Measurements from ENCODE around the gene EFNB2.
A peak's percentile ranks its signal among the peaks of the same experiment; 100 is the strongest.

The EFNB2 gene

DNA sequence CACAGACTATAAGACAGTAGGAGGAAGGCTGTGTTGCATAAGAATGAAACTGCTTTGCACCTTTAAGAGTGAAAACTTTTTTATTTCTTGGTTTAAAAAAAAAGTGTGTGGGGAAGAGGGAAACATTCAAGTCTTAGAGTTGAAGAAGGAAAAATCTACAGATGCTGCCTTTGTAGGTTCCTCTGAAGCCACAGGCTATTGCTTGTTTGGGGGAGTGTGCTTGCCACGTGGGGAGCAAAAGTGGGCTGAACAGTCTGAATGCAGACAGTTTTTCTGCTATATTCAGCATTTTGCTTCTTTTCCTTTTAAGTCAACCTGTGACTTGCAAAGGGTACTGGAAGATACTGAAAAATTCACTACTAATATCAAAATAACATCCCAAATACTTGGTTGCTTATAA is 36.9 kb downstream of the EFNB2 start:
- DNase-seq: no peak

DNA sequence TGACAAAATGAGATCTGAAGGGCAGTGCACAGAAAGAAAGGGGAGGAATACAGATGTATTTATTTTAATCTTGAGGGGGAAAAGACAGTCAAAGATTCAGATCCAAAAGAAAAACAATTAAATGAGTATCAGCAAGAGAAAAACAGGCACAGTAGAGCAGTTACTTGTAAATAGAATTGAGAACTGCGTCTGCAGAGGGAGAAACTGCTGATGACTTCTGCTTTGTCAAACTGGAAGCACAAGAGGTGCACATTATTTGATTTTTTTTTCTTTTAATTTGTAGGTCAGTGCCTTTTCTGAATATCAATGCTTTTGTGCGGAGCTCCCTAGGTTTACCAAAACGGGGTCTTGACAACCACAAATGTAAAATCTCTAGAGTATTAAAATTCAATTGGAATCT is 37.3 kb downstream of the EFNB2 start:
- DNase-seq: no peak

DNA sequence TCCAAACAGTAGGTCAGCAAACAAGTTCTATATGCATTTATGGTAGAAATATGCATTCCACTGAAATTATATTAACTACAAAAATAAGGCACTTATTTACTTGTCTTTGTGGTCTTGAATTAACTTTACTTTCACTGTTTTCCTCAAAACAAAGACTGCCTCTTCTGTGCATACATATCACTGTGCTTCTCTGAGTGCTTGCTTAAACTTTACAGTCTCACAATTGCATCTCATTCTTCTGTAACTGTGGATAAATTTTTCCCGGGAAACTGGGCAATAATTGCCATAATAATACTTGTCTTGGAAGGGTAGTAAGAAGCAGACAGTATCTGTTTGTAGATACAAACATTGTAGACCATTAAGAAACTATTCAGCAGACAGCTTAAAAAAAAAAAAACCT is 38.4 kb downstream of the EFNB2 start:
- no peak for DNase-seq

DNA sequence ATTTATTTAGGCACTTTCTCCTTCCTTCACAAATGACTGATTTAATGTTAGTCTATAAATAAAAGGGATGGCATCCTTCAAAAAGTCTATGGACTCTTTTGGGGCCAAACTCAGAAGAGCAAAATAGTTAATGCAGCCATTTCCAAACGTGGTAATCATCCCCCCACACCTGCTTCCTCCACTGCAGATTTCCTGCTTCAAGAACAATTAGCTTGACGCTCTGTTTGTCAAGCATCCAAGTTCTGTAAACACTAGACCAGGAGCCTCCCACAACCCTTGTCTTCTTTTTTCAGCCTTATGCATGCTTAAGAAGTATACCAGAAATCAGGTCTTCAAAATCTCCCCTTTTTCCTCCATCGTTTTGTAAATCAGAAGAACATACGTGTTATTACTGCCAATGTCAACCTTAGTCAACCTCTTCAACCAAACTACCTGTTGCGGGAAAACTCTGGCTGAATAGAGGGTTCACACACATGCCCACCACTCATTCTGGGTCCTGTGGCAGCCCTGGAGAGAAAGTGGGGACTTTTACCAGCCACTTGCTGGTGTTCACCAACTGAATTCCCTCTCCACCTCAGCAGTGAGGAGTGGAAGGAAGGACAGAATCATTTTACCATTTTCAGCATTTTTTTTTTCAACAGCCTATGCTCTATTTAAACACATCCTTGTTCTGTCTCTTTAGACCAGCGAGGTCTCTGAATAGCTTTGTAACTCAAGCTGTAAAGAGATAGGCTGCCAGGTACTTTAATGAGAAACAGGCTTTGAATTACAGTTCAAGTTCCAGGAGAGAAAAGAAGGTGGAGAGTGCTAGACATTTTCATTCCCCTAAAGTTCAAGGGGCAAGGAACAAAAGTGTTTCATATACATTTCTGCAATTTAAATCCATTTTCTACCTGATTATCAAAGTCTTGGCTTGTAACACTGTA is 39.1 kb downstream of the EFNB2 start:
- peak; percentile 45 for DNase-seq

DNA sequence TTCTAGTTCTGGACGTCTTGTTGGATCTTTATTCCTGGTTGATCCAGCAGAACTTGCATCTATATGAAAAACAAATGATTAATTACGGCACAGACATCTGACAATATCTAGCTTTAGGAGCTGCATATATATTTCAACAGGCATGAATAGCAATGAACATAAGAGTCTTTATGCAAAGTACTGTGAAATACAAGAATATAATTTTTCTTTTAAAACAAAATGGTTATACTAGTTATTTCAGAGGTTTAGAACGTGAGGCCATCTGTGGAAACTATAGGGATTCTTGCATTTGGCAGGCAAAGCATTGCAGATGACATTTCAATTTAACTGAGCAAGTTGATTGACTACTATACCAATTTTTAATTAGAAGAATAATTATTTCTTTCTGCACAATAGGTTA is 40.5 kb downstream of the EFNB2 start:
- DNase-seq: no peak

DNA sequence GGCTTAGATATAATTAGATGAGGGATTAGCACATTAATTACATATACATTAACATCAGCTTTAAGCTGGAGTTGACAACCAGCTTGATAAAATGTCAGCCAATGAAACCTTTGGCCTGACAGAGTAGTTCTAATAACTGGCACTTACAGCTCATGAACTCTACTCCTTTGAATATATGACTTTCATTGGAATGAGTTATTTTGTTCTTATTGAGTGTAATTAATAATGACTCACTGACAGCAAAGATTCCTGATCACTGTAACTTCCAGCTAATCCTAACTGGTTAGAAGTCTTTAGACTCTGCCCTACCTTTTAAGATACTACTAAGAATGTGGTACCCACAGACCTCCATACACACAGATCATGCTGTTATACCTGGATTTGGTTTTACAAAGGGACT is 41.0 kb downstream of the EFNB2 start:
- DNase-seq: no peak

DNA sequence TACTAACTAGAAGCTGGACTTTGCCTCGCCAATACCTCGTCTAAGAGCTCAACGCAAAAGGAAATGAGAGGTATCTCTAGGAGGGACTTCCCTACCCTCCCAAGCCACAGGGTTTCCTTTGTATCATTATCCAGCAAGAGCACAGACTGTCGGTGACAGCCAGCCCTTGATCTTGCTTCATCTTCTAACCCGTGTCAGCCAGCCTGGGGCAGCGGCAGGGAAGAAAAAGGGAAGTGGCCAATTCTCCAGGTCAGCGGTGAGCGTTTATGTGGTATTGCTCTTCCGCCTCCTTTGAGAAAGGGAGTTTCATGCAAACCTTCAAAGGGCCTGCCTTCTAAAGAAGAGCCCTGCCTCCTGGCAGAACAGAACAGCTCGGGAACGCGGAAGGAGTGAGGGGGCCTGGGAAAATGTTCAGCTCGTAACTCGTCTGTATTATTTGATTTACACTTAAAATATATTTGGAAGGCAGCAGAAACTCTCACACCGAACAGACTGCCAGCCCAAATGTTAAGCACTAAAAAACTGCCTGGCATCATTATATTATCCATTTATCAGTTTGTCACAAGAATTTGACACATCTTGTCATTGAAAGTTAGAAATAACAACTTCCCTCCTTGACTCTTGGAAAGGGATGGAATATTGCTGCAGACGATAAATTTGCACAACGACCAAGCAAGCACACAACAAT is 41.8 kb downstream of the EFNB2 start:
- no peak for DNase-seq

DNA sequence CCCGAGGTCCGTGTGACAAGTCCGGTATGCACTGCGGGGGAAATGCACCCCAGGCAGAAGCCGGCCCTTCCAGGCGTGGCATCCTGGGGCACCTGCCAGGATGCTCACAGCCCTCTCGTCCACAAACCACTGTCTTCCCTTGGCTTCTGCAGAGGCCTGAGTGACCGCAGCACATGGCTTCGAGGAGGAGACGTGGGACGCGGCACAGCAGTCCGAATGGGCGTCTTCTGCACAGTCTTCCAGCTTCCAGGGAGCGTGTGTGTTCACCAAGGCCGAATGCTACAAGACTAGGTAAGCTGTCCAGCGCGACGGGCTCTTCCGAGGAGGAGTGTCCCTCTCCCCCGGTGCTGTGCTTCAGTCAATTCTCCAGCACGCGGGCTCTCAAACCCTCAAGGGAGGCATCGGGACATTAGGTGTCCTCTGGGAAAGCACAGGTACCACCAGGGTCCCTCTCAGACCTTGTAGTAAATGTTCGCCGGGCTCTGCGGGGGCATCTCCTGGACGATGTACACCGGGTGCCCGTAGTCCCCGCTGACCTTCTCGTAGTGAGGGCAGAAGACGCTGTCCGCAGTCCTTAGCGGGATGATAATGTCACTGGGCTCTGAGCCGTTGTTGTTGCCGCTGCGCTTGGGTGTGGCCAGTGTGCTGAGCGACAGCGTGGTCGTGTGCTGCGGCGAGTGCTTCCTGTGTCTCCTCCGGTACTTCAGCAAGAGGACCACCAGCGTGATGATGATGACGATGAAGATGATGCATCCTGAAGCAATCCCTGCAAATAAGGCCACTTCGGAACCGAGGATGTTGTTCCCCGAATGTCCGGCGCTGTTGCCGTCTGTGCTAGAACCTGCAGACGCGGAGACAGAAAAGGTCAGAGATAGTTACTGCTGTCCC is 42.6 kb downstream of the EFNB2 start:
- no peak for DNase-seq

DNA sequence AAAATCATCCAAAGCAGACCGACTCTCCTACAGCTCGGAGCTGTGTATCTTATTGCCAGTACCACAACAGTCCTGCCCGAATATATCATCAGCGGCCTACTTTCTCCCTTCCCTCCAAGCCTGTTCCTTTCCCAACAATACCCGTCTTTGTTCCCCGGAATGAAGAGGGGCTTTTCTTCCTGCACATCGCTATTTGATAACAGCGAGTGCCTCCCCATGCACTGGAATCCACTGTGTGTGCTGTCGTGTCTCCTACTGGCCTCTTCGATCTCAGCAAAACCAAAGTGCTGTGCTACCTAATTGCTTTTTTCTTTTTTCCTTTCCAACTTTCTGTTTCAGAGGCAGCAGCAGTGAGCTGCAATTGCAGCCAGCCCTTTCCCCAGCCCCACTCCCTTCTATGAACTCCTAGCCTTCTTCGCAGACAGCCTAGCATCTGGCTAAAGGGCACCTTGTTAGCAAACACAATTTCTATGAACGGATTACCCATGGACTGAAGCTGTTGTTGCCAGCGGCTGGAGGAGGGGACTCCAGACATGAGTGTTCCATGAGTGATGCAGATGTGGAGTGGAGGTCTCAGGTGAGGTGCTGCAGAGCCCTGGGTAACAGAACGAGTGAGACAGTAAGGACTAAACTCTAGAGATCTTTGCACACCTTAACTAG is 43.4 kb downstream of the EFNB2 start:
- DNase-seq: no peak

DNA sequence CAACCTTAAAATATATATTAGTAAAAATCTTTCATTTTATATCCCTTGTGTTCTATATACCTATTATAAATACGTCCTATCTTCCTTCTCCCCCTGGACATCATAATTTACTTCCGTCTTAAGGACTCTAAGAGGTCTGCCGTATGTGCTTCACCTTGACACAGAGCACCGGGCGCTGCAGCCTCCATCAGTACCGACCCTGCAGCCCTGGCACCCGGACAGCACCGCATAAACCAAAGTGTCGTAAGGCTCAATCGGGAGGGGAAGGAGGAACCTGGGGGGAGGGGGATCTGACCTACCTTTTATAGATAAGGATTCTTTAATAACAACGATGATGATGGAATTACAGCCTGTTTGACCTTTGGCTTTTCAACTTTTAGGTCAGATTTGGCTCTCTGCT is 44.0 kb downstream of the EFNB2 start:
- no peak for DNase-seq

DNA sequence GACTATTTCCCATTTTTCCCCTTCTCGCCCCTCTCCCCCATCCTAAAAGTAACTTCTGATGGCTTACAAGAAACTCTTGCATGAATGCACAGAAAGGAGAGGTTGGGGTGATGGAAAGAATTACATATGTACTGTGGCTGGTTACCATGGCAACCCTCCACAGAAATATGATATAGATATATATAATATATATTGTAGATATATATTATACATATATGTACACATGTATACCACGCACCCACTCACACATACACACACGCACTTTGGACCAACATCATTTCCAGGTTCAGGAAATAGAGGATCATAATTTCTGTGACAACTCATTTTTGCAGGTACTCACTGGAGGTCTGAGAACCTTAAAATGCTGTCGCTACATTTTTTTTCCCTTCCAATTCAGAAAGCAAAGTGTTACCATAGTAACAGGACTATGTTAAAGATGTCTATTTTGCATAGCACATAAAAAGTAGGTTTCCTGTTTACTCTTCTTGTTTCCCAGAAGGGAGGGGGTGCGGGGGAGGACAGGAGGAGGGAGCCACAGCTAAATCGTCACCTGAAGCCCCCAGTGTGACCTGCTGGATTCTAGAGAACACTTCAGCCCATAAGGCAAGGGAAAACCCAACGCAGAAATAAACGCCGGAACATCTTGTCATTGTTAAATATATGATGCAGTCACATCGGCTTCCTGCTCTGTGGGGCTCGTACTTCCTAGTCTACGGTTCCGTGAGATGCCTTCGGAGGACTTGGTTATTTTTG is 44.7 kb downstream of the EFNB2 start:
- DNase-seq: no peak

DNA sequence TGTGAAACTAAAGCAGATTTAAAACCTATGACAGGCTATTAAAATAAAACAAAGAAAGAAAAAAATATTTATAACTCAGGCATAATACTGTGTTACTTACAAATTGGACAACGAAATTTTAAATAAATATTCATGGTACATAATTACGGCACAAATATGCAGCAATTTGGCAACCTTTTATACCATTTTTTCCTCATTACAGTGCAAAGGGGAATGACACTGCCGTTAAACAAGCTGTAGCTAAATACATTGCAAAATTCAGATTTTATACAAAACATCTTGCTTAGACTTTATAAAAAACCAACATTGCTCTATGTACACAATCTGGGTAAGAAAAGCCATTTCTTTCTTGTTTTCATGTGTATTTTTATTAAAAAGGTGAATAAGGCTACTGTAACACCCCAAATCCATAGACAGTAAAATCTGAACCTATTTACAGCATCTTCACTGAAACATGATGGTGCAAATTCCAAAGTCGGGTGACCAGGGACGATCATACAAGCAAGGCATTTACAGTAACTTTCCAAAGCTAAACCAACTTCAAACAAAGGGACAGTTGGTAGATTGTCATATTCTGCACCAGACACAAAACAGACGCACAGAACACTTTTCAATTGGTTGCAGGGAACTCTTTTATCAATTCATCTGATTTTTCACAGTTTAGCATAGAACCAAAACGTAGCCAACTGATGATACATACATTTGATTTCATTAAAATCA is 45.5 kb downstream of the EFNB2 start:
- no peak for DNase-seq

DNA sequence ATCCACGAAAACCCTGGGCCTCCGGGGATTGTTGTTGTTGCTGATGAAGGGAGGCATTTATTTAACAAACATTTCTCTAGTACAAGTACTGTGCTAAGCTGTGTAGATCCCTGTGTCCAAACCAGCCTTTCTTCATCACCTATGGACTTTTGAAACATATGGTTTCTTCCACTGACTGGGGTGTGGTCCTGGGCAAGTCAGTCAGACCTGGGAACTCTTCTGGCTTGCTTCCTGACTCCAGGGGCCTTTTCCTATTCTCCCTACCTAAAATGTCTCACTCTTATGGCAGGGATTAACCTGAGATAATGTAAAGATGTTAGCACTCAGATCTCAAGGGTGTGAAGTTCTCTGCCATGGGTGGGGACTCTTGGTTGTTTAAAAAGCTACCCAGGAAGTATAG is 46.8 kb downstream of the EFNB2 start:
- DNase-seq: no peak

DNA sequence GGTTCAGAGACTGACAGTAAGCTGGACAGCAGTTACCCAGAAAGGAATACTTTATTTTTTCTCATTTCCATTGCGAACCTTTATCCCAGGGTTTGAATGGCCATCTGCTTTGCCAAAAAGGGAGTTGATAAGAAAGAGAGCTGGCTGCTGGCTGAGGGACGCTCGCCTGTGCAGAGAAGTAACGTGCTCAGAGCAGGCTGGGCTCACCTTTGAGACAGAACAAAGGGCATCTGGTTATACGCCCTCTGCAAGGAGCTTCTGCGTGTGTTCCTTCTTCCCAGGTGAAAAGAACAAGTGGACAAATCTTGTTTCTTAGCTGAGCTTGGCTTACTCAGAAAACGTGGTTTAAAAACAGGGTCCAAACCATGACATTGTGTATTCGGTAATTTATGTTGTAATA is 47.4 kb downstream of the EFNB2 start:
- no peak for DNase-seq

DNA sequence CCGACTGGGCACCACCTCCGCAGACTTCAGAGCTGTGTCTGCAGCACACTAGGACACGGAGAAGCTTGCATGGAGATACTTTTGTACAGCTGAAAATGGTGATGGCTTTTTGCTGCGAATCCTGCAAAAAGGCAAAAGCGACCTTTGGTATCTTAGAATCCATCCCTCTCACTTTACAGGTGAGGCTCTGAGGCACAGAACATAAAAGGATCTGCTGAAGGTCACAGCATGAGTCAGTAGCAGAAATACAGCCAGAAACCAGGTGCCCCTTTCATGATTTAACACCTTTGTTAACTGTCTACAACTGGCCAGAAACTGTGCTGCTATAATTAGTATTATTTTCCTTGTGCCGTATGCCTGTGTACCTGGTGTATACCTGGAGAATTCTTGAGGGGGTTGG is 48.3 kb downstream of the EFNB2 start:
- no peak for DNase-seq

DNA sequence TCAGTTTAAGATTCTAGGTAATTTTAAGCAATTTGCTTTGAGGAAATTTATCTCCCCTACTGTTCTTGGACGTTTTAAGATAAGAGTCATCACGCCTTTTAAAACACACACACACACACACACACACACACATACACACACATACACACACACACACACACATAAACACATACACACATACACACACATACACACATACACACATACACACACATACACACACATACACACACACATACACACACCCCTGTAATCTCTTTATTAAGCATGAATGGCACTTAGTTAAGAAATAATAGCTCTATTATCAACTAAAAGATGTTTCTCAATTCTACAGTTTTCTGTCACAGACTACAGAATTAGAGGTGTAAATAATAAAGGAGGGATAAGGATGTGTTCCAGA is 49.2 kb downstream of the EFNB2 start:
- DNase-seq: no peak

DNA sequence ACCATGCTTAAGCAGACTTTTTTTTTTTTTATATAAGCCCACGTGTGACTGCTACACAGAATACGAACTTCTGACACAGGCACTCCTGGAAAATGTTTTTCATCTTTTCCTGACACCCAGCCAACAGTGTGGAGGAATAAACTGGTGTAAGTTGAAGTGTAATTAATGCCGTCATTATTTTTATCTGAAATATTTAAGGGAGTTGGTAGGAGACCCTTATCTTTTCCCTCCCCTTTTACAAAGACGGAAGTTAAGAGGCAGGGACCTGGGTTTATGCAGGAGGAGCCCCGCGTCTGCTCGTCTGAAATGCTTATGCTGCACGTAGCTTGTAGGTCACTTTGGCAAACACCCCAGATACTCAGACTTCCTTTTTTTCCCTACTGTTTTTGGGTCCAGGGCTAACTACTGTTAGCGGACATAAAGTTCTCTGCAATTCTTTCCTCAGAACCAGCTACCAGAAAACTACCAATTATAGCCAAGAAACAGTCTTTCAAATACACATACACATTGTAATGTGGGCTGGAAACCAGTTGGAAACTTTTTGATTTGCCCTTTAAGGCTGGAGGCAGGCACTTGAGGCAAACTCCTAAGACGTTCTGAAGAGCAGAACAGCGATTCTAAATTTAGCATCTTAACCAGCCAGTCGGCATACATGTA is 50.8 kb downstream of the EFNB2 start:
- no peak for DNase-seq

DNA sequence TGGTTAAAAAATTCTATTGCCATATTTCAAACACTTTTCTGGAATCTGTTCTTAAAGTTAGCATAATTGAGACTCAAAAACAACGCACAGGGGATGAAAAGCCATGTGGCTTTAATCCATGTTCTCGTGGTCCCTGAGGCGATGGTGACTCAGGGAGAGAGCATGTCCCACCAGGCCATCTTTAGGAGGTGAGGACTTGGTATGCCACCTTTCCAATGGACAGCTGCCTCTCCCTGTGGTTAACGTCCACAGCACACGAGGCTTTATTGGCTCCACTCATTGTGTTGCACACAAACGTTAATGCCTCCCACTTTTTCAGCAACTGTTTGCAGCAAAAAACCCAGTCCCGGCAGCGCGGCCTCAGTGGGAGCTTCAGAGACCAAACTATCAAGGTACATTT is 51.4 kb downstream of the EFNB2 start:
- no peak for DNase-seq

DNA sequence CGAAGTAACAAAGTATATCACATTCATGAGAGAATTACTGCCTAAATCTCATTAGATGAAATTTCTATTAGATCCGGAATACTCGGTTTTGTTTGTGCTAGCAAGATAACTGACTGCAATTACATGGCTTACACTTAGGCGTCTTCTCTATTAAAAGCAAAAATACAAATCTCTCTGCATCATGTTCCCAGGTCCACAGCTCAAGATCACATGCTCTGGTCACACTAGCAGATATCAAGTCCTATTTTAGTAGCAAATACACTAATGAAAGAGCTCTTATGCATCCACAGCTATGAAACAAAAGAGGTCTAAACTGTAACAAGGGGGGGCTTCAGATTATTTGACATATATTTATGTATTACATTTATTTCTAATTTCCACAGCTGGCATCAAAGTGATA is 53.5 kb downstream of the EFNB2 start:
- no peak for DNase-seq

DNA sequence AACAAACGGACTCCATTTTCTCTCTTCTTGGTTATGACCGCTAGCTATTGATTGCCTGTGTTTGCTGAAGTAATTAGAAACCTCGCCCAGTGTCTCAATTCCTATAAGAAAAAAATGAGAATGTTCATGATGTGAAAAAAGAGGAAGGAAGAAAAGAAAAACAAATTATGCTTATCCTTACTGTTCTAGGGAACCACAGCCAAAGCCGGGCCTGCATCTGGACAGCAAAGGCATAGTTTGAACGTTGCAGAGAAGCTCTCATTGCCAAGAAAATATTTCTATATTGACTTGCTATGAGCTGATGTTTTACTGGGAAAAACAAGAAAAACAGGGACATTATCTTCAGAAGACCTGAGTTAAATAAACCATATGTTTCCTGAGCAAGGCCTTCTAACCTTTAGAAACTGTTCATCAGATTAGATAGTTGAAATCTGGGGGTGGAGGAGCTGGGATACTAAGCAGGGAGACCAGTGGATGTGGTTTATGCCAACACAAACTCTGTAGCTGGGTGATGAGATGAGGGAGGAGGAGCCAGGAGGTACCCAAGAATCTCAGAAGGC is 55.0 kb downstream of the EFNB2 start:
- DNase-seq: no peak

DNA sequence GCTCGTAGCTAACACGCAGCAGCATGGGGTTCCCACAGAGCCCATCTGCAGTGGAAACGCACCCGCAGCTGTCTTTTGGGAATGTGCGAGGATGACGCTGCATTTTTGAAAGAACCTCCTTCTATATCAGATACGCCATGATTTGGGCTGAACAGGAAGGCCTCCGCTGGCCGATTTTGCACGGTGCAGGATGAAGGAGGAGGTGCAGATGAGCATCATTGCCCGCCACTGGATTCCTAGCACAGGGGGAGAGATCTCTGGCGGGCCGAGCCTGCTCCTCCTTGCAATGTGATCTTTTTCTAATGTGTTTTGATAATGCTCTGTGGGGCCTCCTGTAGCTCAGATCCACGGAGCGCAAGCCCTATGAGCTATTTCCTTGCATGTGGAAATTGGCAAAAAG is 55.5 kb downstream of the EFNB2 start:
- no peak for DNase-seq
